ENCODE results near the gene FCHSD2. TPM values are rescaled to one million over a fixed set of nuclear protein-coding genes. Genes with fewer than 3 reads are reported as not detected.
"Not testable (repeated sequence)": the region's sequence is repeated elsewhere in the genome, so short reads cannot be mapped to it uniquely, and the experiment has no call there.

FCHSD2 gene
- total RNA-seq, 1 donor from 2014 or later: 19.7 TPM

GRCh38 chr11:73034777-73035176 is 107.3 kb downstream of the FCHSD2 start:
- no peaks in the 10 kb centered on the region for H3K27me3 Mint-ChIP-seq (ENCODE audit: unreplicated experiment)
- no peak overlapping the region for H3K4me3 Mint-ChIP-seq (ENCODE audit: unreplicated experiment)
- DNase-seq: no peak
- no peak overlapping the region for H3K27ac Mint-ChIP-seq (ENCODE audit: unreplicated experiment)
- no peaks in the 10 kb centered on the region for H3K4me1 Mint-ChIP-seq (ENCODE audit: low read depth, unreplicated experiment)
- TF ChIP-seq CTCF (IDR thresholded peaks at IDR 0.05; ENCODE audit: partially characterized antibody, unreplicated experiment): no peak
- H3K9me3 Mint-ChIP-seq (ENCODE audit: unreplicated experiment): no peaks in the 10 kb centered on the region
- H3K36me3 Mint-ChIP-seq (ENCODE audit: unreplicated experiment): no peaks in the 10 kb centered on the region

- H3K9me3 Mint-ChIP-seq (ENCODE audit: unreplicated experiment): no peaks in the 10 kb centered on the region
- no peaks in the 10 kb centered on the region for H3K36me3 Mint-ChIP-seq (ENCODE audit: unreplicated experiment)
- H3K4me1 Mint-ChIP-seq (ENCODE audit: low read depth, unreplicated experiment): no peaks in the 10 kb centered on the region
- H3K27ac Mint-ChIP-seq (ENCODE audit: unreplicated experiment): no peak overlapping the region
- TF ChIP-seq CTCF (IDR thresholded peaks at IDR 0.05; ENCODE audit: partially characterized antibody, unreplicated experiment): no peak
- no peak for DNase-seq
- H3K27me3 Mint-ChIP-seq (ENCODE audit: unreplicated experiment): no peaks in the 10 kb centered on the region
- no peak overlapping the region for H3K4me3 Mint-ChIP-seq (ENCODE audit: unreplicated experiment)
These were observed 107.8 kb downstream of the FCHSD2 start for GRCh38 chr11:73034331-73034730.

- no peaks in the 10 kb centered on the region for H3K4me1 Mint-ChIP-seq (ENCODE audit: low read depth, unreplicated experiment)
- peaks cover 24% of the 10 kb centered on the region for H3K36me3 Mint-ChIP-seq (ENCODE audit: unreplicated experiment)
- no peak overlapping the region for H3K4me3 Mint-ChIP-seq (ENCODE audit: unreplicated experiment)
- H3K27ac Mint-ChIP-seq (ENCODE audit: unreplicated experiment): no peak overlapping the region
- TF ChIP-seq CTCF (IDR thresholded peaks at IDR 0.05; ENCODE audit: partially characterized antibody, unreplicated experiment): no peak
- H3K27me3 Mint-ChIP-seq (ENCODE audit: unreplicated experiment): no peaks in the 10 kb centered on the region
- peaks cover 2% of the 10 kb centered on the region for H3K9me3 Mint-ChIP-seq (ENCODE audit: unreplicated experiment)
- no peak for DNase-seq
These were observed 112.0 kb downstream of the FCHSD2 start for GRCh38 chr11:73030130-73030529.

- H3K4me3 Mint-ChIP-seq (ENCODE audit: unreplicated experiment): no peak overlapping the region
- peaks cover 31% of the 10 kb centered on the region for H3K36me3 Mint-ChIP-seq (ENCODE audit: unreplicated experiment)
- no peak for TF ChIP-seq CTCF (IDR thresholded peaks at IDR 0.05; ENCODE audit: partially characterized antibody, unreplicated experiment)
- no peak for DNase-seq
- H3K27me3 Mint-ChIP-seq (ENCODE audit: unreplicated experiment): no peaks in the 10 kb centered on the region
- peaks cover 2% of the 10 kb centered on the region for H3K9me3 Mint-ChIP-seq (ENCODE audit: unreplicated experiment)
- no peak overlapping the region for H3K27ac Mint-ChIP-seq (ENCODE audit: unreplicated experiment)
- H3K4me1 Mint-ChIP-seq (ENCODE audit: low read depth, unreplicated experiment): no peaks in the 10 kb centered on the region
These were observed 112.7 kb downstream of the FCHSD2 start for GRCh38 chr11:73029403-73029802.

- Mint-ChIP-seq H3K4me1 (ENCODE audit: low read depth, unreplicated experiment) (no peaks in the 10 kb centered on the region), H3K36me3 (ENCODE audit: unreplicated experiment) (peaks cover 39% of the 10 kb centered on the region), H3K27me3 (ENCODE audit: unreplicated experiment) (no peaks in the 10 kb centered on the region), H3K9me3 (ENCODE audit: unreplicated experiment) (peaks cover 5% of the 10 kb centered on the region), H3K27ac (ENCODE audit: unreplicated experiment) (no peak overlapping the region), H3K4me3 (ENCODE audit: unreplicated experiment) (no peak overlapping the region)
- no peak for DNase-seq
- TF ChIP-seq CTCF (IDR thresholded peaks at IDR 0.05; ENCODE audit: partially characterized antibody, unreplicated experiment): no peak
These were observed 113.5 kb downstream of the FCHSD2 start for GRCh38 chr11:73028611-73029010.

GRCh38 chr11:73027840-73028239 is 114.3 kb downstream of the FCHSD2 start:
- not testable (repeated sequence) for H3K27ac Mint-ChIP-seq (ENCODE audit: unreplicated experiment); H3K4me3 Mint-ChIP-seq (ENCODE audit: unreplicated experiment); H3K9me3 Mint-ChIP-seq (ENCODE audit: unreplicated experiment); DNase-seq; H3K4me1 Mint-ChIP-seq (ENCODE audit: low read depth, unreplicated experiment); H3K27me3 Mint-ChIP-seq (ENCODE audit: unreplicated experiment)
- H3K36me3 Mint-ChIP-seq (ENCODE audit: unreplicated experiment): peaks cover 40% of the 10 kb centered on the region
